Fibroblast of lung (primary cell): Measurements from ENCODE around the gene ZBTB9. TPM values are rescaled to one million over a fixed set of nuclear protein-coding genes. Genes with fewer than 3 reads are reported as not detected.

Source experiments
- DNase-seq, 2 donors: peaks; one replicate each; pipeline versions ENCODE4 v3.0.0 to v3.0.0-alpha.2; 2010; ENCODE audit warnings: low read depth in 2 of 2
- H2AFZ ChIP-seq: 2 replicates; pipeline ENCODE4 v1.5.1; 2012; ENCODE audit warnings: low read length, control low read depth, inconsistent platforms
- H3K27ac ChIP-seq: 2 replicates; pipeline ENCODE4 v1.5.1; 2011; ENCODE audit warnings: low read length, control low read depth; ENCODE audit not compliant: insufficient read depth
- H3K27me3 ChIP-seq: 2 replicates; pipeline ENCODE4 v1.5.1; 2011; ENCODE audit warnings: mild to moderate bottlenecking, low read length; ENCODE audit not compliant: control insufficient read depth, insufficient read depth
- H3K36me3 ChIP-seq: 2 replicates; pipeline ENCODE4 v1.5.1; 2011; ENCODE audit warnings: low read length; ENCODE audit not compliant: control insufficient read depth, insufficient read depth
- H3K4me1 ChIP-seq: 2 replicates; pipeline ENCODE4 v1.5.1; 2011; ENCODE audit warnings: low read length; ENCODE audit not compliant: control insufficient read depth, insufficient read depth; ENCODE audit errors: extremely low read depth
- H3K4me2 ChIP-seq: 2 replicates; pipeline ENCODE4 v1.5.1; 2011; ENCODE audit warnings: low read length, control low read depth; ENCODE audit not compliant: insufficient read depth; ENCODE audit errors: extremely low read depth
- H3K4me3 ChIP-seq, 4 experiments: fragments of 200-600 bp in 1 of 4; sonication (generic) in 1 of 4; replicated peaks in 1 of 4; 2 replicates each; pipeline ENCODE4 v1.5.1; 2011 to 2016; ENCODE audit warnings: low read length in 4 of 4, low read depth in 3 of 4, mild to moderate bottlenecking in 3 of 4, control low read depth in 2 of 4, inconsistent platforms in 1 of 4, mixed read lengths in 1 of 4; ENCODE audit not compliant: insufficient read depth in 1 of 4; ENCODE audit errors: control extremely low read depth in 1 of 4
- H3K79me2 ChIP-seq: 2 replicates; pipeline ENCODE4 v1.5.1; 2012; ENCODE audit warnings: mild to moderate bottlenecking, low read length, inconsistent platforms; ENCODE audit not compliant: control insufficient read depth, insufficient read depth
- H3K9ac ChIP-seq: 2 replicates; pipeline ENCODE4 v1.5.1; 2011; ENCODE audit warnings: mild to moderate bottlenecking, low read length, control low read depth; ENCODE audit not compliant: insufficient read depth
- H3K9me3 ChIP-seq: 2 replicates; pipeline ENCODE4 v1.5.1; 2012; ENCODE audit warnings: low read depth, low read length; ENCODE audit not compliant: control insufficient read depth, insufficient read depth
- H4K20me1 ChIP-seq: 2 replicates; pipeline ENCODE4 v1.5.1; 2011; ENCODE audit warnings: low read length; ENCODE audit not compliant: control insufficient read depth, insufficient read depth; ENCODE audit errors: extremely low read depth
- EZH2 ChIP-seq: IDR thresholded peaks from 2 replicates; pipeline ENCODE4 v1.5.1; 2012; ENCODE audit warnings: low read length, control low read depth, mild to moderate bottlenecking; ENCODE audit errors: missing control alignments
- polyA plus RNA-seq, 2 donors: library from polyadenylated mRNA; depleted of rRNA in 1 of 2; stranded (reverse) in 1 of 2; unstranded in 1 of 2; fragments of >200 nt; gene quantifications; 2 replicates each; pipeline ENCODE4 v1.2.1, GENCODE V29; 2011 to 2012; ENCODE audit warnings: missing spikeins in 1 of 2
- total RNA-seq: library from RNA; depleted of rRNA; stranded (reverse); fragments of >200 nt; gene quantifications from 2 replicates; pipeline ENCODE4 v1.2.1, GENCODE V29; 2014
- TF ChIP-seq, protein P1 (sequence below), 2 donors: IDR thresholded peaks in 1 of 2; conservative IDR thresholded peaks in 1 of 2; 1 replicate in 1 of 2; 2 replicates in 1 of 2; pipeline ENCODE4 v1.5.1; 2011 to 2012; ENCODE audit warnings: low read length in 2 of 2, control low read depth in 1 of 2, inconsistent platforms in 1 of 2, low read depth in 1 of 2, mild to moderate bottlenecking in 1 of 2

ZBTB9 gene
- total and polyA plus RNA-seq, 2 donors (not counting 1 experiment from before 2014, with no cell fraction given), result 4.1 to 5.2 TPM

DNA sequence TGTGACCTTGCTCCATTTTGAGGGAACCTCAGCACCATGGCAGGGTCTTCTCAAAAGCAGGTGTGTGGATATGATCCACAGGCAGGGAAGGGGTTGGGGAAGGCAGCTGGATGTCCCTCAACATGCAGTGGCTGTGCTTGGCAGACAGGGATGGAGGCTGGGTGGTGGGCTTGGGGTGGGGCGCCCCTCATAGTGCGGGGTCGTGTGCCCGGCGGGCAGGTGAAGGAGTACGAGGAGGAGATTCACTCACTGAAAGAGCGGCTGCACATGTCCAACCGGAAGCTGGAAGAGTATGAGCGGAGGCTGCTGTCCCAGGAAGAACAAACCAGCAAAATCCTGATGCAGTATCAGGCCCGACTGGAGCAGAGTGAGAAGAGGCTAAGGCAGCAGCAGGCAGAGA lies 8.0 kb upstream of the ZBTB9 start:
- Histone ChIP-seq H3K4me2 (no peak overlapping the region), H3K4me1 (no peaks in the 10 kb centered on the region), H3K9ac (no peak overlapping the region), H3K36me3 (peaks cover 20% of the 10 kb centered on the region), H3K27ac (no peak overlapping the region), H2AFZ (no peak overlapping the region), H3K79me2 (no peaks in the 10 kb centered on the region), H3K9me3 (no peaks in the 10 kb centered on the region), H3K27me3 (no peaks in the 10 kb centered on the region), H4K20me1 (no peaks in the 10 kb centered on the region), H3K4me3 (no peak overlapping the region)
- DNase-seq, result no peak
- no peak for TF ChIP-seq EZH2
- TF ChIP-seq, protein P1, sequence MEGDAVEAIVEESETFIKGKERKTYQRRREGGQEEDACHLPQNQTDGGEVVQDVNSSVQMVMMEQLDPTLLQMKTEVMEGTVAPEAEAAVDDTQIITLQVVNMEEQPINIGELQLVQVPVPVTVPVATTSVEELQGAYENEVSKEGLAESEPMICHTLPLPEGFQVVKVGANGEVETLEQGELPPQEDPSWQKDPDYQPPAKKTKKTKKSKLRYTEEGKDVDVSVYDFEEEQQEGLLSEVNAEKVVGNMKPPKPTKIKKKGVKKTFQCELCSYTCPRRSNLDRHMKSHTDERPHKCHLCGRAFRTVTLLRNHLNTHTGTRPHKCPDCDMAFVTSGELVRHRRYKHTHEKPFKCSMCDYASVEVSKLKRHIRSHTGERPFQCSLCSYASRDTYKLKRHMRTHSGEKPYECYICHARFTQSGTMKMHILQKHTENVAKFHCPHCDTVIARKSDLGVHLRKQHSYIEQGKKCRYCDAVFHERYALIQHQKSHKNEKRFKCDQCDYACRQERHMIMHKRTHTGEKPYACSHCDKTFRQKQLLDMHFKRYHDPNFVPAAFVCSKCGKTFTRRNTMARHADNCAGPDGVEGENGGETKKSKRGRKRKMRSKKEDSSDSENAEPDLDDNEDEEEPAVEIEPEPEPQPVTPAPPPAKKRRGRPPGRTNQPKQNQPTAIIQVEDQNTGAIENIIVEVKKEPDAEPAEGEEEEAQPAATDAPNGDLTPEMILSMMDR (conservative IDR thresholded peaks at IDR 0.05 in 1 of 2, IDR thresholded peaks at IDR 0.05 in 1 of 2; ENCODE audit: low read depth in 1 of 2, low read length in 2 of 2), result no peak

DNA sequence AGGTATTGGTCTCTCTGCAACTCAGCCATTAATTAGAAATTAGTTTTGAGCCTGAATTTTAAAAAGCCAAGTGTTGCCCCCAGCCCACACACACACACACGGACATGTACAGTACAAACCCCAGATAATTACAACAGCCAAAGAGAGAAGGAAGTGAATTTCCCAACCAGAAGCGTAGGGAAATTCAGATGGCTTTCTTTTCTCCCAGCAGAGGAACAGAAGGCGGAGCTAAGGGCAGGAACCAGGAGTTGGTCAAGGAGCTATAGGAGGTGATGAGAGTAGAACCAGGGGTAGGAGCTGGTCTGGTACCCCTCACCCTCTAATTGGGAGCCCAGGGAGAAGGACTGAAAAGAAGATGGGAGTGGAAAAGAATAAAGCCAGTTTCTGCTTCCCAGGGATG lies 3.9 kb upstream of the ZBTB9 start:
- Histone ChIP-seq H3K27me3 (no peaks in the 10 kb centered on the region), H3K4me3 (no peak overlapping the region), H3K9me3 (no peaks in the 10 kb centered on the region), H3K27ac (no peak overlapping the region), H3K4me1 (peaks cover 2% of the 10 kb centered on the region), H4K20me1 (no peaks in the 10 kb centered on the region), H3K9ac (no peak overlapping the region), H2AFZ (no peak overlapping the region), H3K36me3 (peaks cover 9% of the 10 kb centered on the region), H3K79me2 (peaks cover 7% of the 10 kb centered on the region), H3K4me2 (no peak overlapping the region)
- DNase-seq, result no peak
- TF ChIP-seq, protein P1 (conservative IDR thresholded peaks at IDR 0.05 in 1 of 2, IDR thresholded peaks at IDR 0.05 in 1 of 2; ENCODE audit: low read depth in 1 of 2, low read length in 2 of 2), result no peak
- TF ChIP-seq EZH2, result no peak

DNA sequence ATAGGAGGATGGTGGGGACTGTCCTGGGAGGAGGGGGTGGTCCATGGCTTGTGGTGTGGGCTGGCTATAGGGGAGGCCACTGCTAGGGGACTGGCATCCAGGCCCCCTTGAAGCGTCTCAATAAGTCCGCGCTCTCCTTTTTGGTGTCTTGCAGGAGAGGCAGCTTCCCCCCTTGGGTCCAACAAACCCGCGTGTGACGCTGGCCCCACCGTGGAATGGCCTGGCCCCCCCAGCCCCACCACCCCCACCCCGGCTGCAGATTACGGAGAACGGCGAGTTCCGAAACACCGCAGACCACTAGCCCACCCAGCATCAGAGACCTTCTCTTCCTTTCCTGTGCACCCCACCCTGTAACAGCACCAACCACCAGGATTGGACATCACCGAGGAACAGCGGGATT lies 2.8 kb upstream of the ZBTB9 start:
- Histone ChIP-seq H4K20me1 (no peaks in the 10 kb centered on the region), H3K4me2 (no peak overlapping the region), H3K9ac (no peak overlapping the region), H3K9me3 (no peaks in the 10 kb centered on the region), H3K27ac (no peak overlapping the region), H3K27me3 (no peaks in the 10 kb centered on the region), H3K4me1 (peaks cover 2% of the 10 kb centered on the region), H2AFZ (no peak overlapping the region), H3K36me3 (peaks cover 15% of the 10 kb centered on the region), H3K79me2 (peaks cover 9% of the 10 kb centered on the region), H3K4me3 (no peak overlapping the region)
- DNase-seq, result no peak
- TF ChIP-seq, protein P1 (conservative IDR thresholded peaks at IDR 0.05 in 1 of 2, IDR thresholded peaks at IDR 0.05 in 1 of 2; ENCODE audit: low read depth in 1 of 2, low read length in 2 of 2), result no peak
- no peak for TF ChIP-seq EZH2
